Measurements from ENCODE around the gene NKD2. TPM values are rescaled to one million over a fixed set of nuclear protein-coding genes. Genes with fewer than 3 reads are reported as not detected.

NKD2 gene
- total and polyA plus RNA-seq, 2 of the 4 experiments (the other 2 are of a cell fraction) = not detected

- no peaks in the 10 kb centered on the region for H3K9me1 ChIP-seq (ENCODE audit: insufficient read depth, low read length)
- H3K4me2 ChIP-seq (ENCODE audit: low read depth, low read length) = no peak overlapping the region
- H3K4me3 ChIP-seq (ENCODE audit: insufficient read depth, low read depth, low read length) = no peak overlapping the region
- intact Hi-C loops (cut with micrococcal nuclease) (no loop called here), dilution Hi-C loops (cut with HindIII; ENCODE audit: low sequenced_read_pairs, unreplicated experiment) (no loop called here), in situ Hi-C loops (cut with MboI; ENCODE audit: low sequenced_read_pairs) (no loop called here)
- DNase-seq = no peak
- peaks cover 20% of the 10 kb centered on the region; the same call in 1 of the 2 replicates for H3K36me3 ChIP-seq (ENCODE audit: control insufficient read depth, insufficient read depth, low read length)
- H3K56ac ChIP-seq (ENCODE audit: extremely low read depth, insufficient read depth, low read length) = no peak overlapping the region
- H2AFZ ChIP-seq (replicated peaks; ENCODE audit: low read length, poor library complexity) = no peak overlapping the region
- ChIA-PET POLR2A (ENCODE audit: unreplicated experiment) (no interaction called here), CTCF (no interaction called here)
- H2BK20ac ChIP-seq (ENCODE audit: low read depth, low read length) = no peak overlapping the region
- H3K27me3 ChIP-seq (ENCODE audit: control insufficient read depth, insufficient read depth, low read length) = no peaks in the 10 kb centered on the region
- TF ChIP-seq NFE2L2 (IDR thresholded peaks at IDR 0.05; ENCODE audit: low read depth, low read length) = no peak
- no peak overlapping the region for H3K14ac ChIP-seq (replicated peaks; ENCODE audit: low read depth, low read length)
- H3K79me1 ChIP-seq (ENCODE audit: low read depth in 1 of 2, low read length in 2 of 2) = no peaks in the 10 kb centered on the region
- H3K4ac ChIP-seq (ENCODE audit: low read depth, low read length) = no peak overlapping the region
- no peaks in the 10 kb centered on the region; the same call in 1 of the 2 replicates for H4K20me1 ChIP-seq (ENCODE audit: insufficient read depth, low read length)
- 70% methylated on average over 2 of the region's 18 CpGs; no CpG with 5 or more reads in 1 of the 2 experiments for WGBS, 2 experiments (ENCODE audit: extremely low coverage in 2 of 2, insufficient read length in 1 of 2)
- no peak overlapping the region for H2BK120ac ChIP-seq (ENCODE audit: low read depth, low read length)
- no peaks in the 10 kb centered on the region for H3K4me1 ChIP-seq (ENCODE audit: control insufficient read depth, insufficient read depth, low read length)
- no peak overlapping the region for H3K18ac ChIP-seq (ENCODE audit: low read depth, low read length)
- no peak overlapping the region for H2AK9ac ChIP-seq (replicated peaks; ENCODE audit: low read depth, low read length, poor library complexity)
- no peak overlapping the region for H3K27ac ChIP-seq (ENCODE audit: insufficient read depth, low read length)
- no TSS peak for BruUV-seq (replicated peaks)
- no peak for ATAC-seq (ENCODE audit: low read depth)
- no peak overlapping the region for H4K8ac ChIP-seq (ENCODE audit: low read depth in 2 of 2, low read length in 2 of 2)
- H2BK15ac ChIP-seq (ENCODE audit: low read depth, low read length) = no peak overlapping the region
- H3K9me3 ChIP-seq (ENCODE audit: control insufficient read depth, insufficient read depth, low read length) = no peaks in the 10 kb centered on the region
- H3K23ac ChIP-seq (ENCODE audit: low read depth, low read length) = no peak overlapping the region
- H2AK5ac ChIP-seq (ENCODE audit: low read depth, low read length) = no peak overlapping the region
- H4K5ac ChIP-seq (ENCODE audit: low read depth, low read length) = no peak overlapping the region
- H2BK5ac ChIP-seq (ENCODE audit: low read depth, low read length, poor library complexity, severe bottlenecking) = no peak overlapping the region
- H4K91ac ChIP-seq (ENCODE audit: insufficient read depth, low read depth, low read length) = no peak overlapping the region
- H3K9ac ChIP-seq (ENCODE audit: low read depth, low read length) = no peak overlapping the region
These were observed 71.8 kb downstream of the NKD2 start for GRCh38 chr5:1080432-1080831.

All from IMR-90 (cell line).